GM19455 (cell line): ENCODE data around the gene PDE4A.
"Not testable (repeated sequence)": the region's sequence is repeated elsewhere in the genome, so short reads cannot be mapped to it uniquely, and the experiment has no call there.

Experiments used
- ATAC-seq: cut with Tn5 transposase; IDR thresholded peaks from one replicate; pipeline ENCODE4 v1.9.1; 2021; ENCODE audit not compliant: unreplicated experiment

PDE4A gene

GRCh38 chr19:10420444-10421239 lies at the start of gene PDE4A:
TSS of gene PDE4A (plus strand) at chr19:10420538. CDS start at chr19:10420765, 227 bp downstream.
- no peak for ATAC-seq

GRCh38 chr19:10372690-10373089 lies 47.6 kb upstream of the PDE4A start:
- no peak for ATAC-seq

- no peak for ATAC-seq
Measured at GRCh38 chr19:10374931-10375330, 45.4 kb upstream of the PDE4A start.

GRCh38 chr19:10377140-10377640 lies 43.1 kb upstream of the PDE4A start:
- not testable (repeated sequence) for ATAC-seq

GRCh38 chr19:10378124-10378523 lies 42.2 kb upstream of the PDE4A start:
- no peak for ATAC-seq

- ATAC-seq: no peak
Measured at GRCh38 chr19:10379880-10380312, 40.4 kb upstream of the PDE4A start.

- peak; percentile 92 for ATAC-seq
Measured at GRCh38 chr19:10380313-10381102, 39.8 kb upstream of the PDE4A start, which contains the start of gene TYK2. TSS of gene TYK2 (minus strand) at chr19:10380572. CDS start at chr19:10378406, 2,166 bp downstream.

- ATAC-seq: not testable (repeated sequence)
Measured at GRCh38 chr19:10383223-10383499, 37.2 kb upstream of the PDE4A start.

- ATAC-seq: no peak
Measured at GRCh38 chr19:10384580-10384979, 35.8 kb upstream of the PDE4A start.

GRCh38 chr19:10388957-10389356 lies 31.4 kb upstream of the PDE4A start:
- ATAC-seq: no peak

- no peak for ATAC-seq
Measured at GRCh38 chr19:10389863-10390262, 30.5 kb upstream of the PDE4A start.

- ATAC-seq: no peak
Measured at GRCh38 chr19:10390652-10391286, 29.6 kb upstream of the PDE4A start.

GRCh38 chr19:10392120-10392519 lies 28.2 kb upstream of the PDE4A start:
- no peak for ATAC-seq

GRCh38 chr19:10393137-10393536 lies 27.2 kb upstream of the PDE4A start:
- ATAC-seq: no peak

GRCh38 chr19:10395003-10395402 lies 25.3 kb upstream of the PDE4A start:
- no peak for ATAC-seq

GRCh38 chr19:10395436-10395835 lies 24.9 kb upstream of the PDE4A start:
- no peak for ATAC-seq

- ATAC-seq: no peak
Measured at GRCh38 chr19:10395917-10396316, 24.4 kb upstream of the PDE4A start.

- no peak for ATAC-seq
Measured at GRCh38 chr19:10398819-10399218, 21.5 kb upstream of the PDE4A start.

- not testable (repeated sequence) for ATAC-seq
Measured at GRCh38 chr19:10399340-10399739, 21.0 kb upstream of the PDE4A start.

- ATAC-seq: no peak
Measured at GRCh38 chr19:10399878-10400277, 20.5 kb upstream of the PDE4A start.

GRCh38 chr19:10402441-10403038 lies 17.8 kb upstream of the PDE4A start:
- ATAC-seq: no peak
